Peyer's patch (tissue), 4 donors: ENCODE measurements around the gene RELT.

Experiments used
- POLR2A ChIP-seq, 2 donors: fragments of 450-650 bp; IDR thresholded peaks; one replicate each; pipeline ENCODE4 v1.5.1; 2017; ENCODE audit warnings: antibody characterized with exemption in 2 of 2, mild to moderate bottlenecking in 2 of 2, moderate library complexity in 2 of 2
- TF ChIP-seq, protein P1 (sequence below), 6 experiments: fragments of 450-650 bp in 4 of 6; fragments of 200-600 bp in 2 of 6; sonication (generic) in 1 of 6; IDR thresholded peaks; one replicate each; pipeline ENCODE4 v1.5.1; 2017 to 2019; ENCODE audit warnings: antibody characterized with exemption in 6 of 6, mild to moderate bottlenecking in 3 of 6, moderate library complexity in 1 of 6

GRCh38 chr11:73423506-73423905 is 47.3 kb downstream of the RELT start:
- no peak for TF ChIP-seq POLR2A (IDR thresholded peaks at IDR 0.05)
- TF ChIP-seq, protein P1, sequence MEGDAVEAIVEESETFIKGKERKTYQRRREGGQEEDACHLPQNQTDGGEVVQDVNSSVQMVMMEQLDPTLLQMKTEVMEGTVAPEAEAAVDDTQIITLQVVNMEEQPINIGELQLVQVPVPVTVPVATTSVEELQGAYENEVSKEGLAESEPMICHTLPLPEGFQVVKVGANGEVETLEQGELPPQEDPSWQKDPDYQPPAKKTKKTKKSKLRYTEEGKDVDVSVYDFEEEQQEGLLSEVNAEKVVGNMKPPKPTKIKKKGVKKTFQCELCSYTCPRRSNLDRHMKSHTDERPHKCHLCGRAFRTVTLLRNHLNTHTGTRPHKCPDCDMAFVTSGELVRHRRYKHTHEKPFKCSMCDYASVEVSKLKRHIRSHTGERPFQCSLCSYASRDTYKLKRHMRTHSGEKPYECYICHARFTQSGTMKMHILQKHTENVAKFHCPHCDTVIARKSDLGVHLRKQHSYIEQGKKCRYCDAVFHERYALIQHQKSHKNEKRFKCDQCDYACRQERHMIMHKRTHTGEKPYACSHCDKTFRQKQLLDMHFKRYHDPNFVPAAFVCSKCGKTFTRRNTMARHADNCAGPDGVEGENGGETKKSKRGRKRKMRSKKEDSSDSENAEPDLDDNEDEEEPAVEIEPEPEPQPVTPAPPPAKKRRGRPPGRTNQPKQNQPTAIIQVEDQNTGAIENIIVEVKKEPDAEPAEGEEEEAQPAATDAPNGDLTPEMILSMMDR (IDR thresholded peaks at IDR 0.05) = no peak
